H1 (cell line): ENCODE results near the gene NECAB3. TPM values are rescaled to one million over a fixed set of nuclear protein-coding genes. Genes with fewer than 3 reads are reported as not detected.
A peak's percentile ranks its signal among the peaks of the same experiment; 100 is the strongest.

Source experiments
- CTCF ChIA-PET: fragments of 300-600 bp; sonication (Branson Sonifier 250); formaldehyde crosslinking; loops from one replicate; lab custom pipeline; 2021; ENCODE audit not compliant: partially characterized antibody; lab: Charles Lee
- POLR2A ChIA-PET: fragments of 300-600 bp; sonication (Branson Sonifier 250); formaldehyde crosslinking; loops from one replicate; lab custom pipeline; 2021; ENCODE audit warnings: inconsistent platforms; ENCODE audit not compliant: partially characterized antibody; lab: Charles Lee
- DNase-seq, 2 experiments: peaks; one replicate each; pipeline versions ENCODE4 v3.0.0 to v3.0.0-alpha.2; 2010 to 2022; ENCODE audit warnings: low spot score in 2 of 2, low read depth in 1 of 2, mixed read lengths in 1 of 2
- FAIRE-seq: peaks from 2 replicates; lab custom pipeline; 2011; peaks lifted over from hg19 to GRCh38; lab: Jason Lieb, UNC
- H2AFZ ChIP-seq: 2 replicates; pipeline ENCODE4 v1.8.1; 2012; ENCODE audit warnings: low read length, inconsistent platforms
- H2AK5ac ChIP-seq: 2 replicates; pipeline ENCODE4 v1.6.1; 2013; ENCODE audit warnings: low read depth, low read length
- H2BK120ac ChIP-seq: replicated peaks from 2 replicates; pipeline ENCODE3; 2013; ENCODE audit warnings: low read depth, low read length, inconsistent platforms
- H2BK12ac ChIP-seq: 2 replicates; pipeline ENCODE4 v1.6.1; 2013; ENCODE audit warnings: low read depth, low read length
- H2BK15ac ChIP-seq: 2 replicates; pipeline ENCODE4 v1.6.1; 2013; ENCODE audit warnings: low read length
- H2BK20ac ChIP-seq: 2 replicates; pipeline ENCODE4 v1.6.1; 2013; ENCODE audit warnings: low read length
- H2BK5ac ChIP-seq: 2 replicates; pipeline ENCODE4 v1.6.1; 2013; ENCODE audit warnings: low read depth, low read length
- H3K14ac ChIP-seq: 2 replicates; pipeline ENCODE4 v1.6.1; 2013; ENCODE audit warnings: inconsistent platforms; ENCODE audit not compliant: insufficient read length
- H3K18ac ChIP-seq: 2 replicates; pipeline ENCODE4 v1.6.1; 2013; ENCODE audit warnings: low read length; ENCODE audit errors: extremely low read depth
- H3K23ac ChIP-seq: 2 replicates; pipeline ENCODE4 v1.6.1; 2013; ENCODE audit warnings: inconsistent platforms; ENCODE audit not compliant: insufficient read length
- H3K23me2 ChIP-seq: 2 replicates; pipeline ENCODE4 v1.6.1; 2013; ENCODE audit warnings: low read depth, low read length
- H3K27ac ChIP-seq: 2 replicates; pipeline ENCODE4 v1.6.1; 2011; ENCODE audit warnings: low read depth, low read length, inconsistent platforms
- H3K27me3 ChIP-seq, 4 experiments: replicated peaks in 1 of 4; 1 replicate in 1 of 4; 2 replicates in 3 of 4; pipeline versions ENCODE4 v1.6.1 to v1.8.1; 2011 to 2013; ENCODE audit warnings: low read length in 3 of 4, mild to moderate bottlenecking in 3 of 4, inconsistent platforms in 2 of 4, mixed read lengths in 2 of 4, moderate library complexity in 1 of 4; ENCODE audit not compliant: control insufficient read depth in 3 of 4, insufficient read depth in 3 of 4; ENCODE audit errors: extremely low read depth in 1 of 4
- H3K36me3 ChIP-seq, 4 experiments: 2 replicates each; pipeline versions ENCODE4 v1.6.1 to v1.8.1; 2011 to 2013; ENCODE audit warnings: mild to moderate bottlenecking in 4 of 4, low read length in 3 of 4, moderate library complexity in 2 of 4, control low read depth in 1 of 4, inconsistent platforms in 1 of 4; ENCODE audit not compliant: insufficient read depth in 4 of 4, control insufficient read depth in 2 of 4
- H3K4ac ChIP-seq: replicated peaks from 2 replicates; pipeline ENCODE3; 2013; ENCODE audit warnings: low read length, low read depth, mixed read lengths, inconsistent platforms; ENCODE audit not compliant: insufficient read length
- H3K4me1 ChIP-seq, 4 experiments: replicated peaks in 1 of 4; 1 replicate in 1 of 4; 2 replicates in 3 of 4; pipeline versions ENCODE4 v1.6.1 to v1.8.1; 2011 to 2013; ENCODE audit warnings: low read length in 3 of 4, inconsistent platforms in 2 of 4, mixed read lengths in 1 of 4; ENCODE audit not compliant: insufficient read depth in 4 of 4, control insufficient read depth in 3 of 4
- H3K4me2 ChIP-seq, 2 experiments: 2 replicates each; pipeline versions ENCODE4 v1.6.1 to v1.8.1; 2011 to 2013; ENCODE audit warnings: low read depth in 2 of 2, low read length in 2 of 2, control low read depth in 1 of 2, inconsistent platforms in 1 of 2, mild to moderate bottlenecking in 1 of 2; ENCODE audit not compliant: insufficient read depth in 1 of 2
- H3K4me3 ChIP-seq, 4 experiments: fragments of 200-600, 300-600 bp in 1 of 4; sonication (generic), shearing (Covaris generic), sonication (Bioruptor Twin) in 1 of 4; 2 replicates each; pipeline versions ENCODE4 v1.5.1 to v1.8.1; 2011 to 2016; ENCODE audit warnings: low read length in 4 of 4, low read depth in 3 of 4, control low read depth in 2 of 4, inconsistent platforms in 2 of 4, mild to moderate bottlenecking in 2 of 4, mixed read lengths in 1 of 4, moderate library complexity in 1 of 4; ENCODE audit not compliant: insufficient read depth in 2 of 4; ENCODE audit errors: extremely low read depth in 1 of 4
- H3K56ac ChIP-seq: replicated peaks from 2 replicates; pipeline ENCODE3; 2013; ENCODE audit warnings: low read depth, mild to moderate bottlenecking, mixed read lengths, low read length, inconsistent platforms; ENCODE audit not compliant: insufficient read length
- H3K79me1 ChIP-seq: 2 replicates; pipeline ENCODE4 v1.6.1; 2013; ENCODE audit warnings: low read depth, low read length, control low read depth
- H3K79me2 ChIP-seq, 2 experiments: 2 replicates each; pipeline versions ENCODE4 v1.6.1 to v1.8.1; 2012 to 2013; ENCODE audit warnings: low read length in 2 of 2, mild to moderate bottlenecking in 2 of 2, inconsistent platforms in 1 of 2; ENCODE audit not compliant: insufficient read depth in 2 of 2, control insufficient read depth in 1 of 2
- H3K9ac ChIP-seq, 4 experiments: replicated peaks in 1 of 4; 1 replicate in 1 of 4; 2 replicates in 3 of 4; pipeline versions ENCODE4 v1.6.1 to v1.8.1; 2011 to 2013; ENCODE audit warnings: low read depth in 3 of 4, low read length in 3 of 4, control low read depth in 2 of 4, mild to moderate bottlenecking in 2 of 4, moderate library complexity in 2 of 4, inconsistent platforms in 1 of 4; ENCODE audit errors: extremely low read depth in 1 of 4
- H3K9me3 ChIP-seq, 2 experiments: 2 replicates each; pipeline versions ENCODE4 v1.6.1 to v1.8.1; 2012 to 2013; ENCODE audit warnings: mild to moderate bottlenecking in 2 of 2, moderate library complexity in 2 of 2, control low read depth in 1 of 2, inconsistent platforms in 1 of 2, low read depth in 1 of 2, low read length in 1 of 2, mixed read lengths in 1 of 2; ENCODE audit not compliant: insufficient read depth in 2 of 2
- H4K20me1 ChIP-seq, 2 experiments: replicated peaks in 1 of 2; 2 replicates each; pipeline versions ENCODE3 to v1.8.1; 2011 to 2013; ENCODE audit warnings: inconsistent platforms in 2 of 2, low read length in 2 of 2, mild to moderate bottlenecking in 1 of 2; ENCODE audit not compliant: insufficient read depth in 2 of 2, control insufficient read depth in 1 of 2
- H4K5ac ChIP-seq: 2 replicates; pipeline ENCODE4 v1.6.1; 2013; ENCODE audit warnings: low read length, low read depth, mixed read lengths, inconsistent platforms; ENCODE audit not compliant: insufficient read length
- H4K8ac ChIP-seq: 2 replicates; pipeline ENCODE4 v1.8.0; 2013; ENCODE audit warnings: mild to moderate bottlenecking, moderate library complexity, low read length, inconsistent platforms; ENCODE audit not compliant: insufficient read depth; ENCODE audit errors: extremely low read depth
- H4K91ac ChIP-seq: replicated peaks from 2 replicates; pipeline ENCODE3; 2013; ENCODE audit warnings: low read length, mixed read lengths, inconsistent platforms; ENCODE audit not compliant: insufficient read length
- ASH2L ChIP-seq: fragments of 200-600, 300-600 bp; sonication (generic); IDR thresholded peaks from one replicate; pipeline ENCODE4 v1.7.1; 2017; ENCODE audit warnings: low read length
- CREB1 ChIP-seq: IDR thresholded peaks from 2 replicates; pipeline ENCODE4 v1.6.1; 2012; ENCODE audit warnings: inconsistent platforms
- CTBP2 ChIP-seq: IDR thresholded peaks from 2 replicates; pipeline ENCODE4 v1.7.0; 2011; ENCODE audit warnings: borderline replicate concordance, mild to moderate bottlenecking, moderate library complexity, mixed read lengths, low read length; ENCODE audit not compliant: insufficient read depth, insufficient read length
- CTCF ChIP-seq, 3 experiments: IDR thresholded peaks; 1 replicate in 2 of 3; 2 replicates in 1 of 3; pipeline versions ENCODE4 v1.5.1 to v1.6.1; 2011; ENCODE audit warnings: low read length in 3 of 3, mild to moderate bottlenecking in 3 of 3, inconsistent platforms in 2 of 3, low read depth in 1 of 3, moderate library complexity in 1 of 3; ENCODE audit not compliant: insufficient read depth in 1 of 3; ENCODE audit errors: control extremely low read depth in 1 of 3
- E2F6 ChIP-seq: IDR thresholded peaks from 2 replicates; pipeline ENCODE4 v1.6.1; 2012; ENCODE audit warnings: inconsistent platforms
- HDAC2 ChIP-seq, 2 experiments: fragments of 300-600 bp in 1 of 2; sonication (generic) in 1 of 2; IDR thresholded peaks; 2 replicates each; pipeline ENCODE4 v1.6.1; 2011 to 2012; ENCODE audit warnings: low read depth in 2 of 2, low read length in 2 of 2, mild to moderate bottlenecking in 2 of 2, moderate library complexity in 2 of 2, borderline replicate concordance in 1 of 2, inconsistent platforms in 1 of 2
- SP1 ChIP-seq: IDR thresholded peaks from 2 replicates; pipeline ENCODE4 v1.6.1; 2011; ENCODE audit warnings: low read depth, low read length
- SP2 ChIP-seq: IDR thresholded peaks from 2 replicates; pipeline ENCODE4 v1.6.1; 2012; ENCODE audit warnings: mild to moderate bottlenecking, low read length, inconsistent platforms
- TAF7 ChIP-seq: optimal IDR thresholded peaks from 2 replicates; pipeline ENCODE3; 2011; ENCODE audit warnings: low read depth, mild to moderate bottlenecking, inconsistent platforms, low read length, moderate library complexity, borderline replicate concordance
- WGBS, 2 experiments: shearing (Covaris generic) in 1 of 2; methylation state at CpG; one replicate each; pipeline versions ENCODE4 v1.1.6 to v1.1.7; 2013 to 2015; ENCODE audit warnings: low lambda C conversion rate in 2 of 2, mixed read lengths in 2 of 2, inconsistent platforms in 1 of 2, low coverage in 1 of 2, missing lambda C conversion rate in 1 of 2; ENCODE audit not compliant: insufficient replicate concordance in 2 of 2, insufficient coverage in 1 of 2, insufficient read length in 1 of 2; ENCODE audit errors: extremely low coverage in 1 of 2, missing lambda C conversion rate in 1 of 2; 5-methylcytosine and 5-hydroxymethylcytosine counted together
- polyA plus RNA-seq, 7 experiments: library from polyadenylated mRNA; depleted of rRNA in 3 of 7; stranded (reverse) in 5 of 7; unstranded in 2 of 7; fragments of >200 nt in 5 of 7; fragments of 200-250 nt in 2 of 7; gene quantifications; 1 replicate in 5 of 7; 2 replicates in 1 of 7; 4 replicates in 1 of 7; pipeline versions ENCODE4 v1.2.1 to v1.2.3, GENCODE V29; 2011 to 2013; ENCODE audit warnings: missing spikeins in 2 of 7, mixed read lengths in 2 of 7
- total RNA-seq: library from RNA; stranded (reverse); fragmentation: NEBNext Ultra II Directional; extraction: Animal tissue kit (Norgen Biotek cat#: 25700); gene quantifications from 2 replicates; pipeline ENCODE4 v1.2.1, GENCODE V29; 2021

NECAB3 gene
- total and polyA plus RNA-seq, 2 of the 8 experiments (the other 6 are each of a cell fraction or from before 2014, with no cell fraction given), result 20.5 to 46.2 TPM

GRCh38 chr20:33686984-33687366 lies 12.7 kb upstream of the NECAB3 start:
- H3K4me2 ChIP-seq, result peak overlapping the region; percentile 58 to 60
- peak overlapping the region; percentile 55; the same call in 1 of the 2 replicates for H2BK5ac ChIP-seq
- H3K23me2 ChIP-seq, result peaks cover 9% of the 10 kb centered on the region
- no peak overlapping the region for H3K14ac ChIP-seq
- no peak overlapping the region for H2BK20ac ChIP-seq
- peaks cover 11 to 21% of the 10 kb centered on the region in 2 experiments for H4K20me1 ChIP-seq
- 81% methylated on average over 14 of the region's 14 CpGs; no CpG with 5 or more reads in 1 of the 2 experiments for WGBS, 2 experiments
- ChIA-PET CTCF (interaction anchor here (0.6 to 1.8 kb wide), 3 partner anchors 14 to 249 kb away, joined by 4 to 5 read pairs (median 5); no protein-coding TSS in a partner anchor), POLR2A (interaction anchor here (0.7 to 2.1 kb wide), 10 partner anchors 9 to 45 kb away, joined by 3 to 6 read pairs (median 4); partner anchors contain the start of genes ACTL10, PXMP4 and ZNF341)
- peak overlapping the region in 1 of 4 experiments; percentile 15; a peak in 3 of 7 replicates for H3K9ac ChIP-seq
- peak overlapping the region; percentile 29 for H4K91ac ChIP-seq
- H3K23ac ChIP-seq, result no peak overlapping the region
- FAIRE-seq, result no peak
- H3K79me1 ChIP-seq, result peaks cover 14% of the 10 kb centered on the region
- DNase-seq, result no peak
- peak overlapping the region; percentile 95 for H2AFZ ChIP-seq
- H3K9me3 ChIP-seq, result no peaks in the 10 kb centered on the region
- H3K4ac ChIP-seq, result peak overlapping the region; percentile 36
- H3K4me3 ChIP-seq, result peak overlapping the region; percentile 12 to 44 (median 22); a peak in 4 of 8 replicates
- H3K27me3 ChIP-seq, result peaks cover 0 to 9% (median 2%) of the 10 kb centered on the region in 4 experiments; a peak in 4 of 7 replicates
- H2AK5ac ChIP-seq, result no peak overlapping the region
- no peak overlapping the region for H3K56ac ChIP-seq
- peaks cover 4 to 25% (median 15%) of the 10 kb centered on the region in 4 experiments for H3K4me1 ChIP-seq
- no peak overlapping the region; the same call in 1 of the 2 replicates for H3K18ac ChIP-seq
- 0 out of 2 replicates have a peak overlapping the region, but pooled peaks have one; percentile 75 for H2BK15ac ChIP-seq
- H3K36me3 ChIP-seq, result peaks cover 0 to 4% (median 0%) of the 10 kb centered on the region in 4 experiments; a peak in 1 of 8 replicates
- no peak overlapping the region for H2BK120ac ChIP-seq
- H4K8ac ChIP-seq, result peak overlapping the region; percentile 15; the same call in 1 of the 2 replicates
- H2BK12ac ChIP-seq, result peak overlapping the region; percentile 22; the same call in 1 of the 2 replicates
- H3K79me2 ChIP-seq, result peaks cover 0 to 37% of the 10 kb centered on the region in 2 experiments; a peak in 3 of 4 replicates
- no peak overlapping the region for H3K27ac ChIP-seq
- H4K5ac ChIP-seq, result no peak overlapping the region
- TF ChIP-seq HDAC2 (IDR thresholded peaks at IDR 0.05; ENCODE audit: borderline replicate concordance in 1 of 2, low read depth in 2 of 2, low read length in 2 of 2) (no peak), CTBP2 (no peak), ASH2L (no peak), CREB1 (no peak), SP2 (no peak), SP1 (no peak), CTCF (IDR thresholded peaks at IDR 0.05; ENCODE audit: control extremely low read depth in 1 of 3, insufficient read depth in 1 of 3, low read depth in 1 of 3, low read length in 3 of 3) (no peak), E2F6 (no peak), TAF7 (no peak)
